ENCODE results near the gene MAP4K4. TPM values are rescaled to one million over a fixed set of nuclear protein-coding genes. Genes with fewer than 3 reads are reported as not detected.

MAP4K4 gene
- total RNA-seq, 4 donors from 2014 or later: 40.0 to 85.5 (median 59.5) TPM

DNA sequence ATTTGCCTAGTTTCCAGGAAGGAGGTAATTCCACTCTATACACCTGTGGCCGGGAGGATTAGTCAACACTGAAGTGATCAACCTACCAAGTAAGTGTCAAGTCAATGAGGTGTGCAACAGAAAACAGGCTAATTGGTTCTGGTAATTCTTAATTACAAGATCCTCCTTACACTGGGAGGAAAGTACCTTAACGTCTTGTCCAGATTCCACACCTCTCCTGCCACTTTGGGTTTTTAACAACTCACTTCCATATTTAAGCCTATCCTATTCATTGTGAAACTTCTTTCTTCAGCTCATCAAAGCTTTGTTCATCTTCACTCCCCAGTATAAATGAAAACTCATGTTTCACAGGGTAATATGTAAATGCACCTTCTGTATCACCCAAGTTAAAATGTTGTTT is 22.0 kb upstream of the MAP4K4 start:
- Histone ChIP-seq H3K27ac (no peak overlapping the region), H3K27me3 (no peaks in the 10 kb centered on the region), H3K36me3 (no peaks in the 10 kb centered on the region), H3K4me1 (no peaks in the 10 kb centered on the region), H3K9me3 (peaks cover 0 to 7% (median 0%) of the 10 kb centered on the region in 3 donors), H3K4me3 (no peak overlapping the region)
- in situ Hi-C loops (cut with MboI; ENCODE audit: low sequenced_read_pairs in 4 of 4) (no loop called here), intact Hi-C loops (cut with DNase I; ENCODE audit: low total_unique reads) (no loop called here)
- TF ChIP-seq POLR2A (IDR thresholded peaks at IDR 0.05): no peak
- TF ChIP-seq, protein P1, sequence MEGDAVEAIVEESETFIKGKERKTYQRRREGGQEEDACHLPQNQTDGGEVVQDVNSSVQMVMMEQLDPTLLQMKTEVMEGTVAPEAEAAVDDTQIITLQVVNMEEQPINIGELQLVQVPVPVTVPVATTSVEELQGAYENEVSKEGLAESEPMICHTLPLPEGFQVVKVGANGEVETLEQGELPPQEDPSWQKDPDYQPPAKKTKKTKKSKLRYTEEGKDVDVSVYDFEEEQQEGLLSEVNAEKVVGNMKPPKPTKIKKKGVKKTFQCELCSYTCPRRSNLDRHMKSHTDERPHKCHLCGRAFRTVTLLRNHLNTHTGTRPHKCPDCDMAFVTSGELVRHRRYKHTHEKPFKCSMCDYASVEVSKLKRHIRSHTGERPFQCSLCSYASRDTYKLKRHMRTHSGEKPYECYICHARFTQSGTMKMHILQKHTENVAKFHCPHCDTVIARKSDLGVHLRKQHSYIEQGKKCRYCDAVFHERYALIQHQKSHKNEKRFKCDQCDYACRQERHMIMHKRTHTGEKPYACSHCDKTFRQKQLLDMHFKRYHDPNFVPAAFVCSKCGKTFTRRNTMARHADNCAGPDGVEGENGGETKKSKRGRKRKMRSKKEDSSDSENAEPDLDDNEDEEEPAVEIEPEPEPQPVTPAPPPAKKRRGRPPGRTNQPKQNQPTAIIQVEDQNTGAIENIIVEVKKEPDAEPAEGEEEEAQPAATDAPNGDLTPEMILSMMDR (IDR thresholded peaks at IDR 0.05 in 4 of 5, conservative IDR thresholded peaks at IDR 0.05 in 1 of 5): no peak
- ATAC-seq (no peak), DNase-seq (no peak)

DNA sequence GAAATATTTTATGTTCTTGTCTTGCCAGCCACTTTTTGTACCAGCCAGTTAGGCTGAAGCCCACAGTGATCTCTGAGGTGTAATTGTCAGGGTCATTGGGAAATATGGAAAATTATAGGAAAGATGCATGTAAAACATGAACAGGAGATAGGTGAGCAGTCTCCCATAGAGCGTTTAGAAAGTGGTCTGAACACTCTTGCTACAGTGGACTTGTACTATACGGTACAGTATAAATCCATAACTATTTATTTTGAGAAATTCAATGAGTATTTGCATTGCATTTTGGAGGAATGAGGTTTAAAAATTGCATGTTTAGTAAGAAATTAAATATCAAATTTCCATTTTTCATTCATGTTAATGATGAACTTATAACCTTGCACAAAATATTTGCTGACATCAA is 20.8 kb upstream of the MAP4K4 start:
- no peak for DNase-seq
- peaks cover 0 to 5% (median 0%) of the 10 kb centered on the region in 3 donors for H3K9me3 ChIP-seq
- no peak for TF ChIP-seq POLR2A (IDR thresholded peaks at IDR 0.05)
- TF ChIP-seq, protein P1 (IDR thresholded peaks at IDR 0.05 in 4 of 5, conservative IDR thresholded peaks at IDR 0.05 in 1 of 5): no peak

DNA sequence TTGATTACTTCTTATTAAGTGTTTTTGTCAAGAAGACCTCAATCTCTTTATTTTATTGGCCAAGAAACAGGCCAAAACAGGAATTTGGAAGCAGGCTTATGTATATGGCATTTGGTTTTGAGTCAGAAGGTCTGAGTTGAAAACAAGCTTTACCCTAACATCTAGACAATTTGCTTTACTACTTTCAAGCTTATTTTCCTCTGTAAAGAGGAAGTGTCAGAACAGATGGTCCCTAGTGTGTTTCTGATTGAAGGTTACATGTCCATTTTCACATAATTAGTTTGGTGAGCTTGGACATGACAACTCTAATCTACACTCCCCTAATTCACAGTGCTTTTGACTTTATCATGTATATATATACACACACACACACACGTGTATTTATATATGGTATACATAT is 19.8 kb upstream of the MAP4K4 start:
- Histone ChIP-seq H3K9me3 (no peaks in the 10 kb centered on the region), H3K27ac (no peak overlapping the region), H3K27me3 (no peaks in the 10 kb centered on the region), H3K4me3 (no peak overlapping the region), H3K36me3 (no peaks in the 10 kb centered on the region), H3K4me1 (no peaks in the 10 kb centered on the region)
- DNase-seq (no peak), ATAC-seq (no peak)
- TF ChIP-seq POLR2A (IDR thresholded peaks at IDR 0.05): no peak
- TF ChIP-seq, protein P1 (IDR thresholded peaks at IDR 0.05 in 4 of 5, conservative IDR thresholded peaks at IDR 0.05 in 1 of 5): no peak
- intact Hi-C loops (cut with DNase I; ENCODE audit: low total_unique reads): no loop called here
- in situ Hi-C loops (cut with MboI; ENCODE audit: low sequenced_read_pairs in 4 of 4): no loop called here

More for the DNA sequence above, 20.8 kb upstream of the MAP4K4 start:
- Histone ChIP-seq H3K36me3 (no peaks in the 10 kb centered on the region), H3K27me3 (no peaks in the 10 kb centered on the region), H3K27ac (no peak overlapping the region), H3K4me1 (no peaks in the 10 kb centered on the region), H3K4me3 (no peak overlapping the region)
- intact Hi-C loops (cut with DNase I; ENCODE audit: low total_unique reads) (no loop called here), in situ Hi-C loops (cut with MboI; ENCODE audit: low sequenced_read_pairs in 4 of 4) (no loop called here)
- ATAC-seq: no peak

DNA sequence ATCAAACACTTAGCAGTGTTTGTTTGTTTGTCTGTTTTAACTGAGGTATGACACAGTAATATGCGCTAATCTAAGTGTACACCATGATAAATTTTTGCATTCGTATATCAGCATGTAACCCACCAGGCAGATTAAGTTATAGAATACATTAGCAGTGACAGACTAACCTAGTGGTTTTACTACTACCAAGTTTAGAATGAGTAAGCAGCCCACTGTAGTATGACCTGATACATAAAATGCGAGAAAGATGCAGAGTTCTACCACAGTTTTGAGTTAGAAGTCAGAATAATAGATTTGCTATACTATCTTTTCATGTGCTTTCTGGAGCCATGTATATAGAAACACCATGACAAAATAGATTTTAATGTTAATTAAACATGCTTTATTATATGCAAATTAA is 19.1 kb upstream of the MAP4K4 start:
- TF ChIP-seq POLR2A (IDR thresholded peaks at IDR 0.05): no peak
- TF ChIP-seq, protein P1 (IDR thresholded peaks at IDR 0.05 in 4 of 5, conservative IDR thresholded peaks at IDR 0.05 in 1 of 5): no peak
- H3K4me3 ChIP-seq: no peak overlapping the region
- in situ Hi-C loops (cut with MboI; ENCODE audit: low sequenced_read_pairs in 4 of 4) (no loop called here), intact Hi-C loops (cut with DNase I; ENCODE audit: low total_unique reads) (no loop called here)
- ATAC-seq: no peak
- H3K36me3 ChIP-seq: no peaks in the 10 kb centered on the region
- H3K27me3 ChIP-seq: no peaks in the 10 kb centered on the region
- no peak for DNase-seq
- no peaks in the 10 kb centered on the region for H3K9me3 ChIP-seq
- no peak overlapping the region for H3K27ac ChIP-seq
- H3K4me1 ChIP-seq: no peaks in the 10 kb centered on the region

DNA sequence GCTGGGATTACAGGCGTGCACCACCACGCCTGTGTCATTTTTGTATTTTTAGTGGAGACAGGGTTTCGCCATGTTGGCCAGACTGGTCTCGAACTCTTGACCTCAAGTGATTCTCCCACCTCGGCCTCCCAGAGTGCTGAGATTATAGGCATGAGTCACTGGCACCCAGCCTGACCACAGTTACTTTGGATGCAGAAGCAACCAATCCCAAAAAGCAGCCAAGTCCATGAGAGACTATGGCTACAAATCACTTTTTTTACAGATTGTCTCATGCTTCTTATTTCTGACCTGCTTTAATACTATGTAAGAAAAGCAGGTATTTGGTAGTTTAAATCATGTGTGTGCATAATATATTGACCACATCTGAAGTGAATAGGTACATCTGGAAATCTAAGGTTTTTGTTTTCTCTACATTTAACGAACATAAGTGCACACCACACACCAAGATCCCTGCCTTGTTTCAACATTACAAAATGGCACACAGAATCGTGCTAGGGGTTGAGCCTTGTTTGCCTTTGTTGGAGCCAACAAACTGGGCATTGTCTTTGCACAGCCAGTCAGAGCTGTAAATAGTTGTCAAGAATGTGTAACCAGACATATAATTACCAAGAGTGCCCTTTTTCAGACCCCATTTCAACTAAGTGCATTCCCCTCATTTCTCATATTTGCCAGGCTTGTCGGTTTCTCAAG is 18.3 kb upstream of the MAP4K4 start:
- Histone ChIP-seq H3K27me3 (no peaks in the 10 kb centered on the region), H3K9me3 (no peaks in the 10 kb centered on the region), H3K4me1 (no peaks in the 10 kb centered on the region), H3K4me3 (no peak overlapping the region), H3K36me3 (no peaks in the 10 kb centered on the region), H3K27ac (no peak overlapping the region)
- ATAC-seq: no peak
- intact Hi-C loops (cut with DNase I; ENCODE audit: low total_unique reads): no loop called here
- DNase-seq: no peak
- in situ Hi-C loops (cut with MboI; ENCODE audit: low sequenced_read_pairs in 4 of 4): no loop called here
- TF ChIP-seq, protein P1 (IDR thresholded peaks at IDR 0.05 in 4 of 5, conservative IDR thresholded peaks at IDR 0.05 in 1 of 5): no peak
- TF ChIP-seq POLR2A (IDR thresholded peaks at IDR 0.05): no peak
